GM10266 (cell line): ENCODE measurements around the gene IRAK4.
A peak's percentile ranks its signal among the peaks of the same experiment; 100 is the strongest.

ENCODE experiments used
- DNase-seq: peaks from one replicate; pipeline ENCODE4 v3.0.0; 2012; ENCODE audit errors: extremely low spot score
- TF ChIP-seq, protein P1 (sequence below): IDR thresholded peaks from 2 replicates; pipeline ENCODE4 v1.5.1; 2012; ENCODE audit warnings: mild to moderate bottlenecking, low read depth; ENCODE audit not compliant: control insufficient read depth, insufficient read depth; ENCODE audit errors: missing control alignments

Gene IRAK4

GRCh38 chr12:43763769-43764168 lies 5.0 kb downstream of the IRAK4 start:
- TF ChIP-seq, protein P1, sequence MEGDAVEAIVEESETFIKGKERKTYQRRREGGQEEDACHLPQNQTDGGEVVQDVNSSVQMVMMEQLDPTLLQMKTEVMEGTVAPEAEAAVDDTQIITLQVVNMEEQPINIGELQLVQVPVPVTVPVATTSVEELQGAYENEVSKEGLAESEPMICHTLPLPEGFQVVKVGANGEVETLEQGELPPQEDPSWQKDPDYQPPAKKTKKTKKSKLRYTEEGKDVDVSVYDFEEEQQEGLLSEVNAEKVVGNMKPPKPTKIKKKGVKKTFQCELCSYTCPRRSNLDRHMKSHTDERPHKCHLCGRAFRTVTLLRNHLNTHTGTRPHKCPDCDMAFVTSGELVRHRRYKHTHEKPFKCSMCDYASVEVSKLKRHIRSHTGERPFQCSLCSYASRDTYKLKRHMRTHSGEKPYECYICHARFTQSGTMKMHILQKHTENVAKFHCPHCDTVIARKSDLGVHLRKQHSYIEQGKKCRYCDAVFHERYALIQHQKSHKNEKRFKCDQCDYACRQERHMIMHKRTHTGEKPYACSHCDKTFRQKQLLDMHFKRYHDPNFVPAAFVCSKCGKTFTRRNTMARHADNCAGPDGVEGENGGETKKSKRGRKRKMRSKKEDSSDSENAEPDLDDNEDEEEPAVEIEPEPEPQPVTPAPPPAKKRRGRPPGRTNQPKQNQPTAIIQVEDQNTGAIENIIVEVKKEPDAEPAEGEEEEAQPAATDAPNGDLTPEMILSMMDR = no peak
- DNase-seq = no peak

DNA sequence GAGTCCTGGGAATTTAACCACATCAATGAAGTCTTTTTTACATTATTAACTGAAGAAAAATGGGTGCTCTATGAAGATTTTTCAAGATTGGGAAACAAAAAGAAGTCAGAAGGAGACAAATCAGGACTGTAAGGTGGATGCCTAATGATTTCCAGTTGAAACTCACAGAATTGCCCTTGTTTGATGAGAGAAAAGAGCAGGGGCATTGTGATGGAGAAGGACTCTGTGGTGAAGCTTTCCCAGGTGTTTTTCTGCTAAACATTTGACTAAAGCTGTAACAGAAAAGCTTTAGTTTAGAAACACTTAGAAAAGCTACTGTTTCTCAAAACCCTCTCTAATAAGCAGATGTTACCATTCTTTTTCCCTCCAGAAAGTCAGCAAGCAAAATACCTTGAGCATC lies 5.8 kb downstream of the IRAK4 start:
- DNase-seq = no peak
- TF ChIP-seq, protein P1 = no peak

DNA sequence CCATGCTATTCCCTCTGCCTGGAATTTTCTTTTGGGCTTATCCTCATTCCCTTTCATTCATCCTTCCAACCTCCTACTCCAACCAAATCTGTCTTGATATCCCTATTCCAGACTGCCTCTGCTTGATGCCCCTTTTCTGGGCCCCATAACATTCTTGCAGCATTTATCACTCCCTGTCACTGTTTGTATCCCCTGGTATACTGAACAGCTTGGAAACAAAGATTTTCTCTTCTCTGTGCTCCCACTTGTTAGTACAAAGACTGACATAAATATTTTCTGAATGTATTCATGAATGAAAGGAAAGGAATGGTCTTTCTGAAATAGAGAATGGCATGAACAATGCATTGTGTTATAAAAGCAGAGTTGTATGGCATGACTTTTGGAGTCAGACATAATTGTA lies 7.5 kb downstream of the IRAK4 start:
- no peak for DNase-seq
- TF ChIP-seq, protein P1 = no peak

DNA sequence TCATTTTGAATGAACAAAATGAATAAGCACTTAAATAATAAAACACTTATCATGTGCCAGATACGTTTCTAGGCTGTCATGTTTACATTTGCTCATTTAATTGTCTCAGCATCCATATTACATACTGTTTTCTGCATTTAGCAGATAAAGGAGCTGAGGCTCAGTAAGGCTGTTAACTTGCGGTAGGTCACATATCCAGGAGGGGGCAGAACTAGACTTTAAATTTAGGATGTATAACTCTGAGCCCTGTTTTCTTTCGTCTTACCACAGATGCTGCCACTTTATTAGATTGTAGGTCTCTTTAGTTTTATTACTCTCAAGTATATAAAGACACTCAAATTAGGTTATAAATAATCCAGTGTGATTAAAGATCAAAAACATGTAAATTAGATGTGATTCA lies 17.7 kb downstream of the IRAK4 start:
- TF ChIP-seq, protein P1 = peak; percentile 35
- DNase-seq = no peak

GRCh38 chr12:43786899-43787693 lies 28.3 kb downstream of the IRAK4 start:
- TF ChIP-seq, protein P1 = no peak
- no peak for DNase-seq

DNA sequence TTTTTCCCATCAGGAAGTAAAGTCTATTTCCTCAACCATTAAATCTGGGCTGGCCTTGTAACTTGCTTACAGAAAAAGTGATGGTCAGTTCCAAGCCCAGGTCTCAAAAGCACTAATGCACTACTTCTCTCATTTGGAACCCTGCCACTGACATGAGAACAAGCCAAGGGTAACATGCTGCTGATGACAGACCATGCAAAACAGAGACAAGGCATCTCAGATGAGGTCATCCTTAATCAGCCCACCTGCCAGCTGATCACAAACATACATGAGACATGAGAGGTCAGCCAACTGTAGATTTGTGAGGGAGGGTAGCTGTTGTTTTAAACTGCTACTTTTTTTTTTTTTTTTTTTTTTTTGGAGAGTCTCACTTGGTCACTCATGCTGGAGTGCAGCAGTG lies 31.2 kb downstream of the IRAK4 start:
- TF ChIP-seq, protein P1 = no peak
- DNase-seq = no peak

DNA sequence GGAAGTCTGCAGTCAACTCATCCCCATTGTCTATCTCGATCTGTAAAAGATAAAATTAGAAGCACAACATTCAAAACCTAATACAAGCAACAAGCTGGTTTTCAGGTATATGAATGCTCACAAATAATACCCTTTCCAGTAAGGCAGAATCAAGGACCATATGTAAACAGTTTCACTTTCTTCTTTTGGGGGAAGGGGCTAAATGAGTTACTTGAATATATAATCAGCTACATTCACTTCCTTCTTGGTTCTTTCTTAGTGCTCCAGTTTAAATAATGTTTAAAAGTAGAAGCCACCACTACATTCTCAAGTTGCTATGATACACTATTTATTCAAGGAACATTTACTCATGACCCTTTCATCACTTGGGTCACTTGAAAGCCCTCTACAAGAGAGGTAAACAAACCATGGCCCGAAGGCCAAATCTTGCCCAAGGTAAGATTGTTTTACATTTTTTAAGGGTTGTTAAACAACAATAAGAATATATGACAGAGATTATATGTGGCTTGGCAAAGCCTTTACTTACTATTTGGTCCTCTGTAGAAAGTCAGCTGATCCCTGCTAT lies 37.0 kb downstream of the IRAK4 start:
- no peak for DNase-seq
- TF ChIP-seq, protein P1 = no peak
